Measurements from ENCODE around the gene SCN9A.

DNA sequence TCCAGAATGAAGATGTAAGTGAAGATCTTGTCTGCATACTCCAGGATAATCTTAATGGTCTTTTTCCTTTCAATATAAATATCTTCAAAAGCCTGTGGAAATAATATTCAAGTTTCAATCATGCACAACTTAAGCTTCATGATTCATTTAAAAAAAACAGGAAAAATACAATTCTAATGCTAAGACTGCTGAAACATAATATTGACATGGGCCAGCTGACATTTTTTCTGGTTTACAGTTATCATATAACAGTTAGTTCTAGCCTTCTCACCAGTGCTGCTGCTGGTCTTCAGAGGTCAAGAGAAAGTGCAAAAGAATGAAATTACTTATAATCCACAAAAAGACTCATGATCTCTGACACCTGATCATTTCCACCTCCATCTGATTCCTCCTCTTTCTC lies 137.6 kb downstream of the SCN9A start:
- TF ChIP-seq, protein P1, sequence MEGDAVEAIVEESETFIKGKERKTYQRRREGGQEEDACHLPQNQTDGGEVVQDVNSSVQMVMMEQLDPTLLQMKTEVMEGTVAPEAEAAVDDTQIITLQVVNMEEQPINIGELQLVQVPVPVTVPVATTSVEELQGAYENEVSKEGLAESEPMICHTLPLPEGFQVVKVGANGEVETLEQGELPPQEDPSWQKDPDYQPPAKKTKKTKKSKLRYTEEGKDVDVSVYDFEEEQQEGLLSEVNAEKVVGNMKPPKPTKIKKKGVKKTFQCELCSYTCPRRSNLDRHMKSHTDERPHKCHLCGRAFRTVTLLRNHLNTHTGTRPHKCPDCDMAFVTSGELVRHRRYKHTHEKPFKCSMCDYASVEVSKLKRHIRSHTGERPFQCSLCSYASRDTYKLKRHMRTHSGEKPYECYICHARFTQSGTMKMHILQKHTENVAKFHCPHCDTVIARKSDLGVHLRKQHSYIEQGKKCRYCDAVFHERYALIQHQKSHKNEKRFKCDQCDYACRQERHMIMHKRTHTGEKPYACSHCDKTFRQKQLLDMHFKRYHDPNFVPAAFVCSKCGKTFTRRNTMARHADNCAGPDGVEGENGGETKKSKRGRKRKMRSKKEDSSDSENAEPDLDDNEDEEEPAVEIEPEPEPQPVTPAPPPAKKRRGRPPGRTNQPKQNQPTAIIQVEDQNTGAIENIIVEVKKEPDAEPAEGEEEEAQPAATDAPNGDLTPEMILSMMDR (IDR thresholded peaks at IDR 0.05; ENCODE audit: insufficient read depth, low read depth, low read length) = no peak
- TF ChIP-seq EZH2 (IDR thresholded peaks at IDR 0.05; ENCODE audit: insufficient read depth, low read length) = no peak
